Bronchial epithelial cell (primary cell): ENCODE measurements around the gene CLEC20A. TPM values are rescaled to one million over a fixed set of nuclear protein-coding genes. Genes with fewer than 3 reads are reported as not detected.

Source experiments
- DNase-seq: peaks from one replicate; pipeline ENCODE4 v3.0.0-alpha.2; 2010; ENCODE audit warnings: low read depth
- FAIRE-seq: peaks from 2 replicates; lab custom pipeline; 2011; peaks lifted over from hg19 to GRCh38; lab: Jason Lieb, UNC
- H3K27me3 ChIP-seq: 2 replicates; pipeline ENCODE4 v1.5.1; 2011; ENCODE audit warnings: low read length; ENCODE audit not compliant: control insufficient read depth, insufficient read depth
- H3K36me3 ChIP-seq: 2 replicates; pipeline ENCODE4 v1.5.1; 2011; ENCODE audit warnings: low read length; ENCODE audit not compliant: control insufficient read depth, insufficient read depth
- H3K4me3 ChIP-seq: 2 replicates; pipeline ENCODE4 v1.5.1; 2011; ENCODE audit warnings: mild to moderate bottlenecking, low read depth, low read length, control low read depth
- total RNA-seq: library from RNA; depleted of rRNA; stranded (reverse); fragments of >200 nt; gene quantifications from 2 replicates; pipeline ENCODE4 v1.2.1, GENCODE V29; 2014
- TF ChIP-seq, protein P1 (sequence below): IDR thresholded peaks from 2 replicates; pipeline ENCODE4 v1.5.1; 2011; ENCODE audit warnings: mild to moderate bottlenecking, moderate library complexity, low read length, control low read depth, inconsistent platforms; ENCODE audit not compliant: insufficient read depth, severe bottlenecking

CLEC20A gene
- total RNA-seq, 1 donor from 2014 or later, result not detected

DNA sequence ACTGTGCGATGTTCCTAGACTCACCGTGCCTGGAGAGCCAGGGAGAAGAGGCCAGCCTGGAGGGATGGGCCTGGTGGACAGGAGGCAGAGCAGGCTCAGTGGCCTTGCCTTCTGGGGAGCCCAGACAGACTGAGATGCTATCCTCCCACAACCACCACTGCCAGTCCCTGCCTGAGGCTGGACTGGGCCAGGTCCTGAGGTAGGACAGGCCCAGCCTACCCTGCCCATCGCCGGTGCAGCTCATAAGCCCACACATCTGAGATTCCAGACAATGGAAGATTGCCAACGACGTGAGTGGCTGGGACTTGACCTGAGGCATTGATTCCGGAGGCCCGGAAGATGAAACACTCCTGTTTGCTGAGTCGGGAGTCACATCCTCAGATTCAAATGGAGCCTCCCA lies 5.8 kb downstream of the CLEC20A start:
- FAIRE-seq, result no peak
- Histone ChIP-seq H3K27me3 (no peaks in the 10 kb centered on the region), H3K4me3 (no peak overlapping the region), H3K36me3 (no peaks in the 10 kb centered on the region)
- TF ChIP-seq, protein P1, sequence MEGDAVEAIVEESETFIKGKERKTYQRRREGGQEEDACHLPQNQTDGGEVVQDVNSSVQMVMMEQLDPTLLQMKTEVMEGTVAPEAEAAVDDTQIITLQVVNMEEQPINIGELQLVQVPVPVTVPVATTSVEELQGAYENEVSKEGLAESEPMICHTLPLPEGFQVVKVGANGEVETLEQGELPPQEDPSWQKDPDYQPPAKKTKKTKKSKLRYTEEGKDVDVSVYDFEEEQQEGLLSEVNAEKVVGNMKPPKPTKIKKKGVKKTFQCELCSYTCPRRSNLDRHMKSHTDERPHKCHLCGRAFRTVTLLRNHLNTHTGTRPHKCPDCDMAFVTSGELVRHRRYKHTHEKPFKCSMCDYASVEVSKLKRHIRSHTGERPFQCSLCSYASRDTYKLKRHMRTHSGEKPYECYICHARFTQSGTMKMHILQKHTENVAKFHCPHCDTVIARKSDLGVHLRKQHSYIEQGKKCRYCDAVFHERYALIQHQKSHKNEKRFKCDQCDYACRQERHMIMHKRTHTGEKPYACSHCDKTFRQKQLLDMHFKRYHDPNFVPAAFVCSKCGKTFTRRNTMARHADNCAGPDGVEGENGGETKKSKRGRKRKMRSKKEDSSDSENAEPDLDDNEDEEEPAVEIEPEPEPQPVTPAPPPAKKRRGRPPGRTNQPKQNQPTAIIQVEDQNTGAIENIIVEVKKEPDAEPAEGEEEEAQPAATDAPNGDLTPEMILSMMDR, result no peak
- DNase-seq, result no peak

DNA sequence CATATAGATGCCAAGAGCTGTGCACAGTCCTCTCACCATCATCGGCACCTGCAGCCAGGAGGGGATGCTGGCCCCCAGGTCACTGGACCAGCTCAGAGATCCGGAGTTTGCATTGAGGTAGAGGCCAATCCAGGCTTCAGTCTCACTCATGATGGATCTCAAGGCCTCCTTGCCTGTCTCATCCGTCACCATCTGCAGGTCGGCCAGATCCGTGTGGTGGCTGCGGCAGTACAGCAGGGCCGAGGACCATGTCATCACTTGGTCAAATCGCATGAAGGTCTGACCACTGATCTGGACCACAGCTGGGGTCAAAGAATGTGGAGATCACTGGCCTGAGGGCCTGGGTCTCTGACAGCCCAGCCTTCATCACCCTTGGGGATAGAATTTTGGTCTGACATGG lies 6.6 kb downstream of the CLEC20A start:
- no peak for DNase-seq
- peak; percentile 36 for FAIRE-seq

DNA sequence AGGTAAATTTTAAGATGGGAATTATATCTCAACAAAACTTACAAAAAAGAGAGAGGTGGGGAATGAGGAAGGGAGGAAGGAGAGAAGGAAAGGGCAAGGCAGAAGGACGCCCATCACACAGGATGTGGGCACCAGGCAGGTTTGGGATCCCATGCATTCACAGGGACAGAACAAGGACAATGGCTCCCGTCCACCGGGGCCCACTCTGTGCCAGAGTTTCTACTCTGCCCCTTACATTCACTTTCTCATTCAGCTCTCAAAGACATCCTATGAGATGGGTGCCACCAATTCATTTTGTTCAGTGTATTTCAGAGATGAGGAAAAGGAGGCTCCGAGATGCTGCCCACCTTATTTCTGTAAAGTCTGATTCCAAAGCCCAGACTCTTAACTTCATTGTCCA lies 7.4 kb downstream of the CLEC20A start:
- DNase-seq, result no peak
- Histone ChIP-seq H3K4me3 (no peak overlapping the region), H3K27me3 (no peaks in the 10 kb centered on the region), H3K36me3 (no peaks in the 10 kb centered on the region)
- TF ChIP-seq, protein P1, result no peak
- no peak for FAIRE-seq

More for the DNA sequence above, 6.6 kb downstream of the CLEC20A start:
- TF ChIP-seq, protein P1, result no peak
- Histone ChIP-seq H3K4me3 (no peak overlapping the region), H3K36me3 (no peaks in the 10 kb centered on the region), H3K27me3 (no peaks in the 10 kb centered on the region)

- FAIRE-seq (no peak), DNase-seq (no peak)
- TF ChIP-seq, protein P1, result no peak
- Histone ChIP-seq H3K27me3 (no peaks in the 10 kb centered on the region), H3K36me3 (no peaks in the 10 kb centered on the region), H3K4me3 (no peak overlapping the region)
Measured at GRCh38 chr1:178488393-178488792, 8.4 kb downstream of the CLEC20A start.

DNA sequence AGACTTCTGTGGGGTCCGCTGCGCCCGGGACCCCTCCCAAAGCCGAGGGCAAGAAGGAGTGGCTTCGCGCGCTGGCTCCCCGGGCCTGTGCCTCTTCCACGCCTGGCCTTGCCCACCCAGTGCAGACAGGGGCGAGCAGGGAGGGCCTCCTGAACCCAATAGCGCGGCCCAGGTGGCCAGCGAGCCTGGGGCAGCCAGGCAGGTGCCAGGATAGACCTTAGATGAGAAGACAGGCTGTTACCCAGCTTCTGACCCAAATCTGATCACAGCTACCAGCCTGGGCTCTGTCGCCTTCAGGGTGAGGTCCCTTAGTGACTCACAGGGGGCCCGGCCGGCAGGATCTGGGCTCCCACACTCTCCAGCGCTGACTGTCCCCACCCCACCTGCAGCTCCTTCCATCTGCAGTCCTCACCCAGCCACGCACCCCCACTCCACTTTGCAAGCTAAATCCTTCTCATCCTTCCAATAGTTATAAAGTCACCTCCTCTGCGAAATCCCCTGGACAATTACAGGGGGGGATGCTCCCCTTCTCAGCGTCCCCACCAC lies 9.6 kb downstream of the CLEC20A start:
- H3K27me3 ChIP-seq, result no peaks in the 10 kb centered on the region
- TF ChIP-seq, protein P1, result no peak
- DNase-seq (no peak), FAIRE-seq (no peak)
- peak overlapping the region; percentile 26 for H3K4me3 ChIP-seq
- H3K36me3 ChIP-seq, result no peaks in the 10 kb centered on the region
